Keratinocyte (primary cell): ENCODE results near the gene ENKUR.

Source experiments
- CTCF ChIP-seq, 3 experiments: IDR thresholded peaks in 1 of 3; conservative IDR thresholded peaks in 1 of 3; optimal IDR thresholded peaks in 1 of 3; 2 replicates in 2 of 3; 3 replicates in 1 of 3; pipeline versions ENCODE3 to v1.5.1; 2011; ENCODE audit warnings: low read length in 3 of 3, mild to moderate bottlenecking in 3 of 3, moderate library complexity in 2 of 3, control low read depth in 1 of 3, inconsistent platforms in 1 of 3; ENCODE audit not compliant: insufficient read depth in 2 of 3; ENCODE audit errors: extremely low read depth in 1 of 3
- EZH2 ChIP-seq: IDR thresholded peaks from one replicate; pipeline ENCODE4 v1.6.1; 2012; ENCODE audit warnings: inconsistent platforms, mild to moderate bottlenecking, low read length, moderate library complexity

- TF ChIP-seq CTCF (optimal IDR thresholded peaks at IDR 0.05 in 1 of 3, IDR thresholded peaks at IDR 0.05 in 1 of 3, conservative IDR thresholded peaks at IDR 0.05 in 1 of 3; ENCODE audit: extremely low read depth in 1 of 3, insufficient read depth in 2 of 3, low read length in 3 of 3) (no peak), EZH2 (no peak)
These were observed 54.4 kb downstream of the ENKUR start for GRCh38 chr10:24961582-24961981.
